Kidney epithelial cell (primary cell): Measurements from ENCODE around the gene HDAC9. TPM values are rescaled to one million over a fixed set of nuclear protein-coding genes. Genes with fewer than 3 reads are reported as not detected.

ENCODE experiments used
- DNase-seq: peaks from one replicate; pipeline ENCODE4 v3.0.0-alpha.2; 2010; ENCODE audit warnings: low read depth
- H3K27me3 ChIP-seq: 2 replicates; pipeline ENCODE4 v1.6.0; 2011; ENCODE audit warnings: low read length; ENCODE audit not compliant: control insufficient read depth, insufficient read depth
- H3K36me3 ChIP-seq: 2 replicates; pipeline ENCODE4 v1.5.1; 2011; ENCODE audit warnings: low read length; ENCODE audit not compliant: control insufficient read depth, insufficient read depth
- H3K4me3 ChIP-seq: 2 replicates; pipeline ENCODE4 v1.5.1; 2011; ENCODE audit warnings: low read depth, mild to moderate bottlenecking, control low read depth, low read length
- total RNA-seq: library from RNA; depleted of rRNA; stranded (reverse); fragments of >200 nt; gene quantifications from 2 replicates; pipeline ENCODE4 v1.2.3, GENCODE V29; 2015
- TF ChIP-seq, protein P1 (sequence below): IDR thresholded peaks from 2 replicates; pipeline ENCODE4 v1.5.1; 2011; ENCODE audit warnings: mild to moderate bottlenecking, moderate library complexity, low read length, control low read depth, inconsistent platforms; ENCODE audit not compliant: insufficient read depth, poor library complexity, severe bottlenecking

Gene HDAC9
- total RNA-seq, 1 donor from 2014 or later: 84.5 TPM

DNA sequence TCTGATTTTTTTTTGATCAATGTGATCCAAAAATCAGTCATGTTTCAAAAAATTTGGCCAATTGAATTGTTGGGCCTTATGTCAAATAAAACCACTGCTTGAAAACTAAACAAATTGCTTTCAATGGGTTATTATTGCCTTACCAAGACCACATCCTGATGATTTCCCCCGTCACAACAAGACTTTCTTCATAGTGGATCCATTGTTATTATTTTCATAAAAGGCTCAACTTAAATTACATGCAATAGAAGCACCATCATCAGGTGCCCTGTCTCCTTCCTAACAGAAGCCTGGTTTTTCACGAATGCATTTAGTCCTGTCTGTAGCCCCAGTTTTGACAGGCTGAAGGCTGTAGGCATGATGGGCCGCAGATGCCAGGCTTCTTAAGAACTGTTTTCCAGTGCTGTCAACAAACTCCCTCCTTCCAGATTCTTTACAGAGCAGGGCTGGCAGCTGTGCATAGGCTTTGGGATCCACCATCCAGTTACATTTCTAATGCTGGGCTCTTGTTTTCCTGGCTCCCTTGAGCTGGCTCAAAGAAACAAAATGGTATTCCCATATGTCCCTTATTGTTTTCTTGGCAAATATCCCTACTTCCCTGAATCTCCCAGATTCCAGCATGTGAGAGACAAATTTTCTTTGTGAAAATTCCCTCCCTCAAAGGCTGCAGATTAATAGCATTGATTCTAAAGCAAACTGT, 319.9 kb downstream of the HDAC9 start:
- Histone ChIP-seq H3K4me3 (no peak overlapping the region), H3K27me3 (no peaks in the 10 kb centered on the region), H3K36me3 (no peaks in the 10 kb centered on the region)
- no peak for DNase-seq
- TF ChIP-seq, protein P1, sequence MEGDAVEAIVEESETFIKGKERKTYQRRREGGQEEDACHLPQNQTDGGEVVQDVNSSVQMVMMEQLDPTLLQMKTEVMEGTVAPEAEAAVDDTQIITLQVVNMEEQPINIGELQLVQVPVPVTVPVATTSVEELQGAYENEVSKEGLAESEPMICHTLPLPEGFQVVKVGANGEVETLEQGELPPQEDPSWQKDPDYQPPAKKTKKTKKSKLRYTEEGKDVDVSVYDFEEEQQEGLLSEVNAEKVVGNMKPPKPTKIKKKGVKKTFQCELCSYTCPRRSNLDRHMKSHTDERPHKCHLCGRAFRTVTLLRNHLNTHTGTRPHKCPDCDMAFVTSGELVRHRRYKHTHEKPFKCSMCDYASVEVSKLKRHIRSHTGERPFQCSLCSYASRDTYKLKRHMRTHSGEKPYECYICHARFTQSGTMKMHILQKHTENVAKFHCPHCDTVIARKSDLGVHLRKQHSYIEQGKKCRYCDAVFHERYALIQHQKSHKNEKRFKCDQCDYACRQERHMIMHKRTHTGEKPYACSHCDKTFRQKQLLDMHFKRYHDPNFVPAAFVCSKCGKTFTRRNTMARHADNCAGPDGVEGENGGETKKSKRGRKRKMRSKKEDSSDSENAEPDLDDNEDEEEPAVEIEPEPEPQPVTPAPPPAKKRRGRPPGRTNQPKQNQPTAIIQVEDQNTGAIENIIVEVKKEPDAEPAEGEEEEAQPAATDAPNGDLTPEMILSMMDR: no peak

DNA sequence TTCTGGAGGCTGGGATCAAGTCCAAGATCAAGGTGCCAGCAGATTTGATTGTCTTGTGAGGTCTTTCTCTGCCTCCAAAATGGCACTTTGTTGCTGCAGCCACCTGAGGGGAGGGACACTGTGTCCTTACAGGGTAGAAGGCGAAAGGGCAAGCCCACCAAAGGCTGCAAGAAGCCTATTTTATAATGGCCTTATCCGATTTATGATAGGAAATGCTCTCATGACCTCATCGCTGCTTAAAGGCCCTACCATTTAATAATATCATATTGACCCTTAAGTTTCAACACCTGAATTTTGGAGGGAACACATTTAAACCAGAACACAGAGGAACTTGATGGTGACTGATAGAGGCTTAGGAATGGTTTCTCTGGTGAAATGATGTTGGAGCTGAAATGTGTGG, 325.4 kb downstream of the HDAC9 start:
- H3K27me3 ChIP-seq: no peaks in the 10 kb centered on the region
- TF ChIP-seq, protein P1: no peak
- no peak for DNase-seq

DNA sequence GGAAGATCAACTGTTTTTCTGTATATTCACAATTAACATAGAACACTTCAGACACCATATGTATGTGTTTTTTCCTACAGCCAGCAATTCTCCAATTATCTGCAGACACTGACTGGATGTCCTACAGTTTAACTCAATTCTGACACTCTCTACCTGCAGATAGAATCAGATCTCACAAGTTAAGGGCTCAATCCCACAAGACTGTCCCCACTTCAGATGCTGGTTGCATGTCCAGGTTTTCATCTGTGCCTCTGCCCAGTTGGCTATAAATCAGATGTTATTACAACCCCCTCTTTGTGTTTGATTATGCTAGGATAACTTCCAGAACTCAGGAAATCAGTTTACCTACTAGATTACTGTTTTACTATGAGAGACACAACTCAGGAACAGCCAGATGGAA, 326.0 kb downstream of the HDAC9 start:
- H3K36me3 ChIP-seq: no peaks in the 10 kb centered on the region
- no peak for DNase-seq
- H3K4me3 ChIP-seq: no peak overlapping the region
- H3K27me3 ChIP-seq: no peaks in the 10 kb centered on the region
- TF ChIP-seq, protein P1: no peak

More for the DNA sequence above, 325.4 kb downstream of the HDAC9 start:
- Histone ChIP-seq H3K36me3 (no peaks in the 10 kb centered on the region), H3K4me3 (no peak overlapping the region)

DNA sequence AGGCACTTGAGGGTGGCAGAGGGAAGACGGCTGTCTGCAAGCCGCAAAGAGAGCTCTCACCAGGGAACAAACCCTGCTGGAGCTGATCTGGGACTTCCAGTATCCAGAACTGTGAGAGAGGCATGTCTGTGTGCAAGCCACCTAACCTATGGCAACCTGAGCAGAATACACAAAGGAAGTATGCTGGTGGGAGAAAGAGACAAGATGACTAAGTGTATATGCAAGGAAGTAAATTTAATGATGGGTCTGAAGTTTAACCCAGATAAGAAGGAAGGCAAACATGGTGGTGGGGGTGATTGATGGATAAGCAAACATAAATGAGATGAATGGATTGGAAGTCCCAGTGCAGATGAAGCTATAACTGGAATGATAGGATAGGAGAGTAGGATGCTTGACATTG, 328.6 kb downstream of the HDAC9 start:
- TF ChIP-seq, protein P1: no peak
- H3K4me3 ChIP-seq: no peak overlapping the region

DNA sequence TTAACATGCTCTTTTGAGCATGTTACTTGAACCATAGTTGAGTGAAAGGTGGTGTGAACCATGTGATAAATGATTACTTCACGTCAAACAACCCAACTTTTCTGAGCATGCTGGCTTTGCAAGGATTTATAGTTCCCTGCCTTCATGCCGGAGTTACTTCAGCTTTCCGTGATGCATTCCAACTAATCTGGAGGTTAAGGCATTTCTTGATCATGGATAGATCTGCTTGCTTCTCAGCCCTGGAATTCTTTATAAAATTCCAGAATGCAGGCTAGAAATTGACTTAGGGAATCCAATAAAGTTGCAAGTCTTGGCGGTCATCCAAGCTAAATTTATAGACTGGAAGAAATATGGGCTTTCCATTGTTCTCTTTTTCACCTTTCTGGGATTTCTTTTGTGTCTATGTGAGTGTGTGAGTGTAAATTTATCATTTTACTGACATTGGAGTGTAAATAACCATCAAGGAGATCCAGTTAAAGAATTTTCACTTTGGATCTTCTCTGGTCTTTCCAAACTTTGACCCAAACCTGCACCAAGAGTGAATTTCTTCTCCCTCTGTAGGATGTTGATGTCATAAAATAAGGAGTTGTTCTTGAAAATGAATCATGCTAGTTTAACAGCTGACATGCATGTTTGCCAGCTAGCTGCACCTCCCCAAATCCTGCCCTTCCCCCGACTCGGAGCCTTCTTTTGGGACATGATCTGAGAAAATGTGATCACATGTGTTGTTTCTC, 332.9 kb downstream of the HDAC9 start:
- Histone ChIP-seq H3K36me3 (no peaks in the 10 kb centered on the region), H3K27me3 (no peaks in the 10 kb centered on the region), H3K4me3 (no peak overlapping the region)
- TF ChIP-seq, protein P1: no peak
- no peak for DNase-seq

More for the DNA sequence above, 328.6 kb downstream of the HDAC9 start:
- Histone ChIP-seq H3K27me3 (no peaks in the 10 kb centered on the region), H3K36me3 (no peaks in the 10 kb centered on the region)
- no peak for DNase-seq
